ENCODE results near the gene CAMTA1. TPM values are rescaled to one million over a fixed set of nuclear protein-coding genes. Genes with fewer than 3 reads are reported as not detected.
A peak's percentile ranks its signal among the peaks of the same experiment; 100 is the strongest.

CAMTA1 gene
- total RNA-seq, 1 donor from 2014 or later, result 47.9 TPM

GRCh38 chr1:7585216-7585907 lies 800.1 kb downstream of the CAMTA1 start:
- no peak for ATAC-seq
- Histone ChIP-seq H3K4me1 (no peaks in the 10 kb centered on the region), H3K27ac (no peak overlapping the region), H3K4me3 (no peak overlapping the region), H3K27me3 (ENCODE audit: low read depth) (no peaks in the 10 kb centered on the region), H3K36me3 (no peaks in the 10 kb centered on the region), H3K9me3 (no peaks in the 10 kb centered on the region)
- TF ChIP-seq, protein P1, sequence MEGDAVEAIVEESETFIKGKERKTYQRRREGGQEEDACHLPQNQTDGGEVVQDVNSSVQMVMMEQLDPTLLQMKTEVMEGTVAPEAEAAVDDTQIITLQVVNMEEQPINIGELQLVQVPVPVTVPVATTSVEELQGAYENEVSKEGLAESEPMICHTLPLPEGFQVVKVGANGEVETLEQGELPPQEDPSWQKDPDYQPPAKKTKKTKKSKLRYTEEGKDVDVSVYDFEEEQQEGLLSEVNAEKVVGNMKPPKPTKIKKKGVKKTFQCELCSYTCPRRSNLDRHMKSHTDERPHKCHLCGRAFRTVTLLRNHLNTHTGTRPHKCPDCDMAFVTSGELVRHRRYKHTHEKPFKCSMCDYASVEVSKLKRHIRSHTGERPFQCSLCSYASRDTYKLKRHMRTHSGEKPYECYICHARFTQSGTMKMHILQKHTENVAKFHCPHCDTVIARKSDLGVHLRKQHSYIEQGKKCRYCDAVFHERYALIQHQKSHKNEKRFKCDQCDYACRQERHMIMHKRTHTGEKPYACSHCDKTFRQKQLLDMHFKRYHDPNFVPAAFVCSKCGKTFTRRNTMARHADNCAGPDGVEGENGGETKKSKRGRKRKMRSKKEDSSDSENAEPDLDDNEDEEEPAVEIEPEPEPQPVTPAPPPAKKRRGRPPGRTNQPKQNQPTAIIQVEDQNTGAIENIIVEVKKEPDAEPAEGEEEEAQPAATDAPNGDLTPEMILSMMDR (IDR thresholded peaks at IDR 0.05), result no peak
- peak; percentile 38 for DNase-seq
- intact Hi-C loops (cut with DNase I), result no loop called here

DNA sequence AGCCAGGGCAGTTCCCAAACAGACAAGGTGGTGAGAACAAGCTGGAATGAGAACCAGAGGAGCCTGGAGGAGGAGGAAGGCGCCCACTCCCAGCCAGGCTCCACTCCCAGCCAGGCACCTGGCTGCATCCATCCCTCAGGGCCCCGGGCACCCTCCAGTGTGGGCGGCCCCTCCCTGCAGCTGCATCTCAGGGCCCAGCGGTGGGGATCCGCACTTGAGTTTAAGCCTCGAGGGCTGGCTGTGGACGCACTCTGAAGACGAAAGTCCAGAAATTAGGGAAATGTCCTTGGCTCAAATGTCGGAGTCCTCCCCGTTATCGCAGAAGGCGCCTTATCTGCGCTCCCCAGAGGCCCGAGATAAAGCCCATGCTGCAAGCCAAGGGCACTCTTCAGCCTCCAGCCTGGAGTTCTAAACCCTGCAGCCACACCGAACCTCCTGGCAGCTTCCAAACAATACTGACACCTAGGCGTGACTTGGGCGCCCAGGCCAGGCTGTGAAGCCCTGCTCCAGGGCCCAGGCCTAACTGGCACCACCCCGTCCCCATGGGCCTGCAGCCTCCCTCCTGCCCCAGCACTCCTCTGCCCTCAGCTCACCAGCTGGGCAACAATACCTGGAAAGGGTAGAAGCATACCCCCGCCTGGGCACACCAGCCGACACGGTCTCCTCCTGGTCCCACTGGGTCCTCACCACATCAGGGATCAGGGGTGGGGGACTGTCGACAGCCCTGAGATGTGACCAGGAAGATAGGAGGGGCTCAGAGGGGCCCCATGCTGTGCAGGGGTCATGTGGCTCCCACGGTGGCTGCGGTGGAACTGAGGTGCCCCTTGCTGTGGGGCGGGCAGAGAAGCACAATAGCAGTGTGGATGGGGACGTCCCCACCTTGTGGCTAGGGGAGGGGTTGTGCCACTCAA lies 801.0 kb downstream of the CAMTA1 start:
- no peak for ATAC-seq
- no peaks in the 10 kb centered on the region for H3K9me3 ChIP-seq
- H3K27me3 ChIP-seq (ENCODE audit: low read depth), result no peaks in the 10 kb centered on the region
- peak; percentile 28 for DNase-seq
- no peak overlapping the region for H3K27ac ChIP-seq
- TF ChIP-seq, protein P1 (IDR thresholded peaks at IDR 0.05), result no peak
- no peaks in the 10 kb centered on the region for H3K4me1 ChIP-seq
- no peak overlapping the region for H3K4me3 ChIP-seq
- intact Hi-C loops (cut with DNase I), result no loop called here
- H3K36me3 ChIP-seq, result no peaks in the 10 kb centered on the region

DNA sequence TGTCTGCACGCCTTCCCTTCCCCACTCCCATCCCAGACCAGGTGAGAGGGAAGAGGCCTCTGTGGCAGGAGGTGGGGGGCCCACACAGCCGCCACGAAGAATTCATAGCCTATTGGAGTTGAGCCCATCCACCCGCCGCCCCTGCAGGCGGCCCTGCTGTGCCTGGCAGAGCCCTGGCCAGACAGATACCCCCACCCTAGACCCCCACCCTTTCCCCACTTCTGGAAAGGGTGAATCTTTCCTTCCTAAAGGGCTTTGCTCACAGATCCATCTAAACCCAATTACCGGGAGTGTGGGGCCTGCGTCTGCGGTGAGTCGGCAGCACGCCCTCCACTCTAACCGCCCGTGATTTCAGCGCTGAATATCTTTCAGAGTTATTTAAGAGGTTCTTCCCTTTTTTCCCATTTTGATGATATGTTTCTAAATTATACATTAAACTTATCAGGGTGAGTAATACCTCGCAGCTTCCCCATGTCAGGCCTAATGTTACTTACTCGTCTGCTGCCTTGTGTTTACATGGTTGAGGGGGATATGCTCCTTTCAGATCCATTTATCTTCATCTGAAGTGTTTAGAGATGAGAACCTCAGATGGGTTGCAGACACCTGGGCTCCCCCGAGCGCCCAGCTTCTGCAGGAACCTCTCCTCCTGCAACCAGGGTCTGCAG lies 802.0 kb downstream of the CAMTA1 start:
- Histone ChIP-seq H3K9me3 (no peaks in the 10 kb centered on the region), H3K36me3 (no peaks in the 10 kb centered on the region), H3K4me3 (no peak overlapping the region), H3K27me3 (ENCODE audit: low read depth) (no peaks in the 10 kb centered on the region), H3K4me1 (no peaks in the 10 kb centered on the region), H3K27ac (no peak overlapping the region)
- no peak for ATAC-seq
- TF ChIP-seq, protein P1 (IDR thresholded peaks at IDR 0.05), result no peak
- intact Hi-C loops (cut with DNase I), result no loop called here
- DNase-seq, result peak; percentile 39

DNA sequence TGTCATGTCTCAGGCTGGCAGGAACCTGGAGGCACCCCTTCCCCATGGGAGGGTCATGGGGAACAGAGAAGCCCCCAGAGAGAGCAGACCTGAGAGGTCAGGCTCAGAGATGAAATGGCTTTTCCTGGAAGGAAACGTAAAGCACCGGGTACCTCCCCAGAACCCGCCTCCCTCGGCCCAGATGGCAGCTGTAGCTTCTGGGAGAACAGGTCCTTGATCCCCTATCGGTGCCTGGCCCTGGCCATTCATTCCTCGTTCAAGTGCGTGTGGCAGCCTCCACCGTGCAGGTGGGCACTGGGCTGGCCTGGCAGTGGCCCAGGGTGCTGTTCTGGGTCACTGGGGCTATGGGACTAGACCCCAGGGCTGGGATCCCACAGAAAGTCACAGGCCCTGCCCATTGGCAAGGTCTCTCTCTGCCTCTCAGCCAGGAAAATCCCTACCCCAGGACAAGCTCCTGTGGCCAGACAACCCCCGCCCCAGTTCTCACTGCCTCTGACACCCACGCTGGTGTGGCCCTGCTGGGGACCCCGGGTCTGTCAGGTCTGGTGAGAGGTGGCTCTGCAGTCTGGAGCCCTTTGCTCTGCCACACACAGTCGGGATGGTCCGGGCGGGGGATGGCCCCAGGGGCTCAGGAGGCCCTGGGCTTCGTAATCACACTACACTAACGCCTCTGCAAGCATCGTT lies 802.7 kb downstream of the CAMTA1 start:
- Histone ChIP-seq H3K4me1 (no peaks in the 10 kb centered on the region), H3K9me3 (no peaks in the 10 kb centered on the region), H3K27ac (no peak overlapping the region), H3K4me3 (no peak overlapping the region), H3K27me3 (ENCODE audit: low read depth) (no peaks in the 10 kb centered on the region), H3K36me3 (no peaks in the 10 kb centered on the region)
- ATAC-seq (no peak), DNase-seq (peak; percentile 26)
- TF ChIP-seq, protein P1 (IDR thresholded peaks at IDR 0.05), result no peak
- intact Hi-C loops (cut with DNase I), result no loop called here

DNA sequence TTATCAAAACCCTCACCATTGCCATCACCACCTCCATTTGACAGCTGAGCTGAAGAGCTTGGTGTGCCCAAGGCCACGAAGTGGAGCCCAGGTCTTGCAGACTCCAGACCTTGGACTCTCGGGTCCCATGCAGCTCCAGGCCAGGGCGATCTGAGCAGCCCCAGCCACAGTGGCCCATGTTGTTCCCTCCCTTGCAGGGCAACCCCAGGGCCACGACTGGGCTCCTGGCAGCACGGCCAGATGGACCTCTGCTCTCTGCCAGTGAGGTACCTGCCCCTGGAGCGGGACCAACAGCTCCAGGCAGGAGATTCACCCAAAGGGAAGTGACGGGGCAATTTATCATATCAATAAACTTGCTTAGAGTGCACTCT lies 803.2 kb downstream of the CAMTA1 start:
- intact Hi-C loops (cut with DNase I), result no loop called here

More for the DNA sequence above, 803.2 kb downstream of the CAMTA1 start:
- ATAC-seq (peak in 1 of 2 donors; percentile 20), DNase-seq (peak; percentile 13)
- Histone ChIP-seq H3K9me3 (no peaks in the 10 kb centered on the region), H3K4me1 (no peaks in the 10 kb centered on the region), H3K36me3 (no peaks in the 10 kb centered on the region), H3K27me3 (ENCODE audit: low read depth) (no peaks in the 10 kb centered on the region), H3K27ac (no peak overlapping the region), H3K4me3 (no peak overlapping the region)
- TF ChIP-seq, protein P1 (IDR thresholded peaks at IDR 0.05), result no peak

All from lower lobe of right lung (tissue), 2 donors.